Measurements from ENCODE around the gene TAOK1.
"Not testable (repeated sequence)": the region's sequence is repeated elsewhere in the genome, so short reads cannot be mapped to it uniquely, and the experiment has no call there.

Gene TAOK1

DNA sequence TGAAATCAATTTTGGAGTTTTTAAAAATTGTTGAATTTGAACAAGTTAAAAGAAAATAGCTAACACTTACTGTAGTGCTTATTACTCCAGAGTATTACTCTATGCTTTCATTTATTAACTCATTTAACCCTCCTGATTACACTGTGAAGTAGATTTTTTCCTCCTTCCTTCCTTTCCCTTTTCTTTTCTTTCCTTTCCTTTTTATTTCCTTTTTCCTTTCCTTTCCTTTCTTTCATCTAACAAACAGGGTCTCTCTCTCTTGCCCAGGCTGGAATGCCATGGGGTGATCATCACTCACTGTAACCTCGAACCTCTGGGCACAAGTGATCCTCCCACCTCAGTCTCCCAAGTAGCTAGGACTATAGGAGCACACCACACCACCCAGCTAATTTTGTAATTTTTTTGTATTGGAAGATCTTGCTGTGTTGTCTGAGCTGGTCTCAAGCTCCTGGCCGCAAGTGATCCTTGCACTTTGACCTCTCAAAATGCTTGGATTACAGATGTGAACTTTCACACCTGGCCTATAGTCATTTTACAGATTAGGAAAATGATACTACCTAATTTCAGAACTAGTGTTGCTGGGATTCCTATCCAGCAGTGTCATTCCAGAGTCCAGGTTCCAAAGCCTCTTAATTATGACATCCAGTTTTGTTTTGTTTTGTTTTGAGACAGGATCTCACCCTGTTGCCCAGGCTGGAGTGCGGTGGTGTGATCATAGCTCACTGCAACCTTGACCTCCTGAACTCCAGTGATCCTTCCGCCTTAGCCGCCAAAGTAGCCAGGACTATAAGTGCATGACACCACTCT, 59.9 kb downstream of the TAOK1 start:
- no peak for DNase-seq

DNA sequence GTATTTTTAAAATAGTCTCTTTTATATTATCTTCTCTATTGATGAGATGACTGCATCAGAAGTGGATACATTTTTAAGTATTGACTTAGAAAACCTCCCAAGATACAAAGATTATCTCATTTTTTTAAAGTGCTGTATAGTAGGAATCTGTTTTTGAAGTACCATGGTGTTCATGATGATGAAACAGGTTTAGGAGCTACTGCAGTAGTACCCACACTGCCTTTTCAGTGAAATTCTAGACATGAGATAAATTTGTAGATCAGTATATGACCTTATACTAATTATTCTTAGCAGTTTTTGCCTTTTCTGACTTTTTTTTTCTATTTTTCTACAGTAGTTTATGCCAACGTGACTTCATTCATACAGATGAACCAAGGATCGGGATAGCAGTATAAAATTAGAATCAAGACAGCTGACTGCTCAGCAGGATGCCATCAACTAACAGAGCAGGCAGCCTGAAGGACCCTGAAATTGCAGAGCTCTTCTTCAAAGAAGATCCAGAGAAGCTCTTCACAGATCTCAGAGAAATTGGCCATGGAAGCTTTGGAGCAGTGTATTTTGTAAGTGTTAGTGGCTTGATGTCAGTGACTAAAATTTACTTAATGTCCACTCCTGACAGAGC, 61.1 kb downstream of the TAOK1 start:
- no peak for DNase-seq

DNA sequence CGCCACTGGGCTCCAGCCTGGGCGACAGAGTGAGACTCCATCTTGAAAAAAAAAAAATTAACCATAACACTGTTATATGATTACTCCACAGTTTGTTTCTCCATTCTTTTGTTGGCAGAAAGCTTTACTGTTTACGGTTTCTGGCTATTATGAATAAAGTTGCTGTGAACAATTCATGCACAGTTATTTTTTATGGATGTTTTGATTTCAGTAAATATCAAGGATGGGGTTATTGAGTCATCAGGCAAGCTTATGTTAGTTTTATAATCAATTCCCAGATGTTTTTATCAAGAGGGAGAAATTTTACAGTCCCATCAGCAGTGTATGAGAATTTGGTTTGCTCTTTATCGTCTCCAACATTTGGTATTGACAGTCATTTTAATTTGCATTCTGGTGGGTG, 67.9 kb downstream of the TAOK1 start:
- DNase-seq, result no peak

DNA sequence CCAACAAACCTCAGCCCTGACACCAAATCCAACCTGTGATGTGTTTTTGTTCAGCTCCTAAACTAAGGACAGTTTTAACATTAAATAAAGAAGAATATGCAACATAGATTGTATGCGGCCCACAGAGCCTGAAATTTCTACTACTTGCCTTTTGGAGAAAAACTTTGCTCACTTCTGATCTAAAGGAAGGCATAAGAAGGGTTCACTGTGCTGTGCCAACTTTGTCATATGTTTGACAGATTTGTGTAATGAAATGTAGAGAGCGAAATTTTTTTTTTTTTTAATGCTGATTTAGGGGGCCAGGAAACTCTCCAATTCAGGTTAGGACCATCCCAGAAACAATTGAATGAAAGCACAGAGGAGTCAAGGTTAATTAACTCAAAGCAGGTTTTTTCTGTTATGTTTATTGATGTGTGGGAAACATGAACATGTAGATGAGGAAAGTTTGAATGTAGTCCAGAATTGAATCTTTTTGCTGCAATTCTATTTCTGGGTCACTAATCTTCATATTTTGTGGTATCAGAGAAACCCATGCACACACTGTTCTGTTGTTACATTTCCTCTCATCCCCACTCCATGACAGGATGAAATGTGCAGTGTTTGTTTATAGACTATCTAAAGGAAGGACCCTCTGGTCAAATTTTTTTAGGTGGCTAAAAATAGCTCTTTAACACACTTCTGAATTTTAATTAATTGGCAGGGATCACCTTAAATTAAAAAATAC, 71.5 kb downstream of the TAOK1 start:
- no peak for DNase-seq

DNA sequence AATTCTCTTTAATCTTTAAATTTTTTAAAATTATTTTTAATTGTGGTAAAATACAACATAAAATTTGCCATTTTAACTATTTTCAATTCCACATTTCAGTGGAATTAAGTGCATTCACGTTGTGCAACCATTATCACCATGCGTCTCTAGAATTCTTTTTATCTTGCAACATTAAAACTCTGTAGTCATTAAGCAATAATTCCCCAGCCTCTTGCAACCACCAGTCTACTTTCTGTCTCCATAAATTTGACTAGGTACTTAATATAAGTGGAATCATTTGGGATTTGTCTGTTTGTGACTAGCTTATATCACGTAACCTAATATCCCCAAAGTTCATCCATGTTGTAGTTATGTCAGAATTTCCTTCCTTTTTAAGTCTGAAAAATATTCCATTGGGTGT, 79.1 kb downstream of the TAOK1 start:
- DNase-seq, result no peak

DNA sequence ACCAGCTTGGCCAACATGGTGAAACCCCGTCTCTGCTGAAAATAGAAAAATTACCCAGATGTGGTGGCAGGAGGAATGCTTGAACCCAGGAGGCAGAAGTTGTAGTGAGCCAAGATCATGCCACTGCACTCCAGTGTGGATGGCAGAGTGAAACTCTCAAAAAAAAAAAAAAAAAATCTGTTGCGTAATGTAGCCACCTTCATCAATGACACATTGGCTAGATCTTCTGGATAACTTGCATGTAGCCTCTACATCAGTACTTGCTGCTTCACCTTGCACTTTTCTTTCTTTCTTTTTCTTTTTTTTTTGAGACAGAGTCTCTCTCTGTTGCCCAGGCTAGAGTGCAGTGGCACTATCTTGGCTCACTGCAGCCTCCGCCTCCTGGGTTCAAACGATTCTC, 83.3 kb downstream of the TAOK1 start:
- not testable (repeated sequence) for DNase-seq

DNA sequence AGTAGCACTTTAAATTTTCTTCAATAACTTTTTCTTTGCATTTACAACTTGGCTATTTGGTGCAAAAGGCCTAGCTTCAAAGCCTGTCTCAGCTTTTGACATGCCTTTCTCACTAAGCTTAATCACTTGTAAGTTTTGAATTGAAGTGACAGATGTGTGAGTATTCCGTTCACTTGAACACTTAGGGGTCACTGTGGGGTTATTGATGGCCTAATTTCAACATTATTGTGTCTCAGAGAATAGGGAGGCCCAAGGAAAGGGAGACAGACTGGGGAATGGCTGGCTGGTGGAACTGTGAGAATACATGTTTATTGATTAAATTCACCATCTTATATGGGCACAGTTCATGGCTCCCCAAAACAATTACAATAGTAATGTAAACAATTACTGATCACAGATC, 84.1 kb downstream of the TAOK1 start:
- DNase-seq, result no peak

DNA sequence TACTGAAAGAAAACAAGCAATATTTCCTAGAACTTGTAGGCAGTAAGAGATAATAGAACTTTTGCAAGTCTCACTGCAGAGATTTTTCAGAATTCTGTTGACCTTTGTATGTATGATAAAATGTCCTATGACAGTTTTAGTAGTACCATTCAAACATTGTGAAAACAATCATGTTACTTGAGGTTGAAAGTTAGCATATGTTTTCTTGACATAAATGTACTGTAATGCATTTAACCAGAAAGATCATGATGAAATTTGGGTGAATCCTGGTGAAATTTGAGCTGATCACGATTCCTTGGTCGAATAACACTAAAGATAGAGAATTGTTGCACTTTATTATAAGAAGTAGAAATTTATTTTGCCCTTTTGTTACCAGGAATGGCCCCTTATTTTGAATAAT, 85.7 kb downstream of the TAOK1 start:
- DNase-seq, result no peak

DNA sequence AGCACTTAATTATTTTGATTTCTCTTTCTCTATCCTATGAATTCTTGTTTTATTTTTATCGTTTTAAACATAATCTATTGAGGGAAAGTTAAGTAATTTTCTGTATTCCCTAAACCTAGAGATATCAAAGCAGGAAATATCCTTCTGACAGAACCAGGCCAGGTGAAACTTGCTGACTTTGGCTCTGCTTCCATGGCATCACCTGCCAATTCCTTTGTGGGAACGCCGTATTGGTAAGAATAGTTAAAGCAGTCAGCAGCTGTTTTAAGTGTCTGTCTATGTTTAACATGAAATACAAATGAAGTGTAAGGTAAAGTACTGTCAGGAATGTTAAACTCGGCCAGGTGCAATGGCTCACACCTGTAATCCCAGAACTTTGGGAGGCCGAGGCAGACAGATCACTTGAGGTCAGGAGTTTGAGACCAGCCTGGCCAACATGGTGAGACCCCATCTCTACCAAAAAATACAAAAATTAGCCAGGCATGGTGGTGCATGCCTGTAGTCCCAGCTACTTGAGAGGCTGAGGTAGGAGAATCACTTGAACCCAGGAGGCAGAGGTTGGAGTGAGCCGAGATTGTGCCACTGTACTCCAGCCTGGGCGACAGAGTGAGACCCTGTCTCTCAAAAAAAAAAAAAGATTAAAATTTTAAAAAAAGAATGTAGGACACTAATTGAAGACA, 90.2 kb downstream of the TAOK1 start:
- not testable (repeated sequence) for DNase-seq

DNA sequence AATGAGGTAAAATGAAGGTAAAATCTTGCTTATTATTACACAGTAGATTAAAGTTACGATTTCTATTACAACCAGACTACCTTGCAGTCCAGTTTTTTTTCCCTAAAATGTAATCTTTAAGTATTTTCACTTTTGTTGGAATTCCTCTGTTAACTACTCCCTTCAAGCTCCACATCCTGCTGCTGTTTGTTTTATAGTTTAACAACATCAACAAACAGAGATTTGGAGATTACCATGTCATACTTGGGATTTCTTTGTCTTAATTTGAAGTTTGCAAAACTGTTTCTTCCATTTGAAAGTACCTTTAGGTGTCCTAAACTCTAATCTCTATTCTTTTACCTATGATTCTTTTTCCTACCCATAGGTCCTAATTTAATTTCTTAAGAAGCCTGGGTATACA, 93.3 kb downstream of the TAOK1 start:
- DNase-seq, result no peak

DNA sequence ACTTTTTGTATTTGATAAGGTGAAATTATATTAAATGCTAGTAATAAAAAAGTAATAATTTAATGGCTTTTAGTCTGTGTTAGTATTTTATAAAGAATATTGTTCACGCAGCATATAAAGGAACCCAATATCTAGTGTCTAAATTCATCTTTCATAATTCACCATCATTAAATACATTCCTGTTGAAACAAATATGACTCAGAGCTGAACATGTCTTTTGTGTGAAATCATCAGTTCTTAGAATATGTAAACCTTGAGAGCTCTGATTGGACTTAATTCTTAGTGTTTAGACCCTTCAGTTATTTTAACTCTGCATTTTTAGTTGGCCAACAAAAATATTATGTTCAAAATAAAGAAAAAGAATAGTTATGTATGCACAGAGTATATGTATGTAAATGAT, 104.8 kb downstream of the TAOK1 start:
- DNase-seq, result peak; percentile 49

DNA sequence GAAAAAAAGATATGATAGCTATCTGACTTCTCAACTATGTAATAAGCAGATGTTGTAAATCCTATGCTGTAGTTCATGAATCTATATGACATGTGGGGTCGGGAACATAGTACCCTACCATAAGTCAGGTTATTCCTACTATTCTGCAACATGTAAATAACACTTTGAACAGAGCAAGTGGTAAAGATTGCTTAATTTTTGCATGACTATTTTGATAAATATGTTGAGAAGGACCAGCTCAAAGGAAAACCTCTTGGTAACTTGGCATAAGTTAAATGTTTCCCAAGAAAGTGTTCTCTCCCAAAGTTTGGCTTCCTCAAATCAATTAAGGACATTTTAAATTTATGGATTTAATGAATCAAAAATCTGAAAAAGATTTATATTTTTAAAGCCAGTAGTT, 114.5 kb downstream of the TAOK1 start:
- DNase-seq, result peak; percentile 5

DNA sequence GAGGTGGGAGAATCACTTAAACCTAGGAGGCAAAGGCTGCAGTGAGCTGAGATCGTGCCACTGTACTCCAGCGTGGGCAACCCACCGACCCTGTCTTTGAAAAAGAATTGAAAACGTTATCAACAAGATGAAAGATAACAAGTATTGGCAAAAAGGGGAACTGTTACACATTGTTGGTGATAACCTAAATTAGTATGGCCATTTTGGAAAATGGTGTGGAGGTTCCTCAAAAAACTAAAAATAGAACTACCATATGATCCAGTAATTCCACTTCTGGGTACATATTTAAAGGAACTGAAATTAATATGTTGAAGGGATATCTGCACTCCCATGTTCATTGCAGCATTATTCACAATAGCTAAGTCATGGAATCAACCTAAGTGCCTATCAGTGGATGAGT, 115.7 kb downstream of the TAOK1 start:
- DNase-seq, result no peak

DNA sequence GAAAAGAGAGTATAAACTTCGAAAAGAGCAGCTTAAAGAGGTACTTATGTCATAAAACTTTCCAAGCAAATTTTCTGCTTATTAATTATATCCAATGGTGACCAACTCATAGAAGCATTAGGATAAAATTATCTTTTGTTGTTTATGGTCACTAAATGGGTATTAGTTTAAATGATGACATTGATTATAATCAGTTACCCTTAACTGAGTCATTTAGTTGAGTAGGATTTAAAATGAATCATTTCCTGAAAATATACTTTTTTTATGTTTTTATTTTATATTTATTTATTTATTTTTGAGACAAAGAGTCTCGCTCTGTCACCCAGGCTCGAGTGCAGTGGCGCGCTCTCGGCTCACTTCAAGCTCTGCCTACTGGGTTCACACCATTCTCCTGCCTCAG, 120.8 kb downstream of the TAOK1 start:
- DNase-seq, result no peak

DNA sequence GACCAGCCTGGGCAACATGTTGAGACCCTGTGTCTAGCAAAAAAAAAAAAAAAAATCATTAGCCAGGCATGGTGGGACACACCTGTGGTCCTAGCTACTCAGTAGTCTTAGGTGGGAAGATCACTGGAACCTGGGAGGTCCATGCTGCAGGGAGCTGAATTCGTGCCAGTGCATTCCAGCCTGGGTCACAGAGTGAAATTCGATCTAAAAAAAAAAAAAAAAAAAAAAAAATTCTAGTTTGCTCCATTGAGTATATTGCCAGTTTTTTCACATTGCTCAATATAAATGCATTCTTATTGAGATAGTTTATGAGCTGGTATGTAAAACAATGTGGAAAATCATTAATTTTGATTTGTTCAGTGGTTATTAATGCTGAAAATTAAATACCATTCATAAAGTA, 124.6 kb downstream of the TAOK1 start:
- peak; percentile 49 for DNase-seq

DNA sequence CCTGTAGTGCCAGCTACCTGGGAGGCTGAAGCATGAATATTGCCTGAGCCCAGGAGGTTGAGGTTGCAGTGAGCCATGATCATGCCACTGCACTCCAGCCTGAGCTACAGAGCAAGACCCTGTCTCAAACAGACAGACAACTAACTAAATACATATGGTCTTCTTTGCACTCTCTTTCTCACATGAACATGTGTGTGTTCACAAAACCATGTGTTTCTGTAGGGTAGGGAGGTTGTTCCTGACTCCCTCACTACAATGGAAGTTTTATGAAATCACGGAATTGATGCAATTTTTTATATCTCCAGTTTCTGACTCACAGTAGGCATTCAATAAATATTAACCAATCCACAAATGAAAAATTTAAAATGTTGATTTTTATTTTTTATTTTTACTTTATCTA, 128.2 kb downstream of the TAOK1 start:
- no peak for DNase-seq

DNA sequence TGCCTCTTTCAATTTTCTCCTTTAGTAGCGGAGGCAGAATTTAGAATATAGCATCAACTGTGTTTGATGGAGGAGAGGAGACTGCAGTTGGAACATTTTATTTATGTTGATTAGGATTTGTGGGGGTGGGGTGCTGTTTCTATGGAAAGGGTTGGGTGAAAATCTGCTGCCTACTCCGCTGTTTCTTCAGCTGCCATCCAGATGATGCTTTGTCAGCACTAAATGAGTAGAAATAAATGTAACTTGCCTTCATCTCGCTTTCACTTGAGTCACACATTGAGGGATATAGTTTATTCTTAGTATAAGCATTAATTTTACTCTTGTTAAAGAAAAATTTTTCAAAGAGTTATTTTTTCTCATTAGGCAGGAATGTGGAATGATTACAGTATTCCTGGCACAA, 134.5 kb downstream of the TAOK1 start:
- DNase-seq, result peak; percentile 8

DNA sequence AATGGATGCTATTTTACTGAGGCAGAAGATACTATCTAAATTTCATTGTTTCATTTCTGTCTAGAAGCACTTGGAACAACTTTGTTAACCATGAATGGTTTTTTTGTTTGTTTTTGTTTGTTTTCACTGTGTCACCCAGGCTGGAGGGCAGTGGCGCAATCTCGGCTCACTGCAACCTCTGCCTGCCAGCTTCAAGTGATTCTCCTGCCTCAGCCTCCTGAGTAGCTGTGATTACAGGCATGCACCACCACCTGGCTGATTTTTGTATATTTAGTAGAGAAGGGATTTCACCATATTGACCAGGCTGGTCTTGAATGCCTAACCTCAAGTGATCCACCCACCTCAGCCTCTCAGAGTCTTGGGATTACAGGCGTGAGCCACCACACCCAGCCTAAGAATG, 136.2 kb downstream of the TAOK1 start:
- DNase-seq, result no peak

DNA sequence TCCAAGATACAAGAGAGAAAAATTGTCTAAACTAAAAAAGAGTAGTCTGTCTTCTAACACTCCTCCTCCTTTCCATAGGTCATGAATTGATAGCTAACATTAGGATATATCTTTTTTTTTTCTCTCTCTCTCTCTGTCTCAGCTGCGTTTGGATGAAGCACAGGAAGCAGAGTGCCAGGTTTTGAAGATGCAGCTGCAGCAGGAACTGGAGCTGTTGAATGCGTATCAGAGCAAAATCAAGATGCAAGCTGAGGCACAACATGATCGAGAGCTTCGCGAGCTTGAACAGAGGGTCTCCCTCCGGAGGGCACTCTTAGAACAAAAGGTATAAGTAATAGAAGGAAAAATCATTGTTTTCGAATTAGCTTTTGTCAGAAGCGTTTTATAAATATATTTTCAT, 143.8 kb downstream of the TAOK1 start:
- no peak for DNase-seq

DNA sequence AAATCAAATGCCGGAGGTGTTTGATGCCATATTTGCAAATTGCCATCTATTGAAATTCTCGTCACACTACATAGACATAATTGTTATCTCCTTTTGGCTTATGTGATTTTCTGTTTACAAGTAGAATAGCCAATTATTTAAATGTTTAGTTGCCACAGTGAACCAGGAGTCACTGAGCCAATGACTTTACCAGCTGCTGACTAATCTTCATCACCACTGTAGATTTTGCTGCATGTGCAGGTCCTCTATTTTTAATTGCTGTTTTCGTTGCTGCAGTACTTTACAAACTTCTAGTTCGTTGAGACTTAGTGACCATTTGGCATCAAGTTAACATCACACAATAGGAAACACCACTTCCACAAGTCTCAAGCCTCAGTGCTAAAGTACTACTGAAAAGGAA, 153.9 kb downstream of the TAOK1 start:
- DNase-seq, result no peak

DNA sequence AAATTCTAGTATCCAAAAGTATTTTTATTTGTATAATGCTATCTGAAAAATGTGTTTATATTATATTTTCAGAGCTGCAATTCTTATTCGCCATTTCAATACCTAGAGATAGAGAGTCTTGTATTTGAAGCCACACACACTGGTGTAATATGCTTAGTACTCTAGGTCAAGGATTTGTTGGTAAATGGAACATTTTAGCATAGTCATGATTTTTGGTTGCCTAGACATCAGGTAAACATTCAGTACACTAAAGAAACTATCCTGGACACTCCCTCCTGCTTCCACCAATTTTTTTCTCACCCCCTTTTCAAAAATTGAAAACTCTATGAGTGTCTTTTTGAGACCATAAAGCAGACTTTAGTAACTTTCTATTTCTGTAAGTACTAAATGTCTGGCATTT, 155.9 kb downstream of the TAOK1 start:
- no peak for DNase-seq

DNA sequence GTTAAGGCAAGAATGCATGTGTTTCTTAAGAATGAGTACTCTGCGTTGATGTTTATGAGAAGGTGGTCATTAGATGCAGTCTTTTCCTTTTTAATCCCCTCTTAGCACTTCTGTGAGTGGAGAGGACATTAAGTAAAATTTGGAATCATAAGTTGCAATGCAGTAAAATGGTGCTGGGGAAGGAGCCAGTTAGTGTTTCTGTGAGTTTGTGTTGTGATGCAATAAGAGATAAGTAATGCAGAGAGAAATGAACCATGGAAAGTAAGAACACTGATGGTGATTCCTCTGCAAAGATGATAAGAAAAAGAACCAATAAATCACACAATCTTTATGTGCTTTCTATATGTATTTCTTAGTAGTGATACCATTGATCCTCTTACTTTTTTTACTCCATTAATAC, 156.7 kb downstream of the TAOK1 start:
- no peak for DNase-seq

DNA sequence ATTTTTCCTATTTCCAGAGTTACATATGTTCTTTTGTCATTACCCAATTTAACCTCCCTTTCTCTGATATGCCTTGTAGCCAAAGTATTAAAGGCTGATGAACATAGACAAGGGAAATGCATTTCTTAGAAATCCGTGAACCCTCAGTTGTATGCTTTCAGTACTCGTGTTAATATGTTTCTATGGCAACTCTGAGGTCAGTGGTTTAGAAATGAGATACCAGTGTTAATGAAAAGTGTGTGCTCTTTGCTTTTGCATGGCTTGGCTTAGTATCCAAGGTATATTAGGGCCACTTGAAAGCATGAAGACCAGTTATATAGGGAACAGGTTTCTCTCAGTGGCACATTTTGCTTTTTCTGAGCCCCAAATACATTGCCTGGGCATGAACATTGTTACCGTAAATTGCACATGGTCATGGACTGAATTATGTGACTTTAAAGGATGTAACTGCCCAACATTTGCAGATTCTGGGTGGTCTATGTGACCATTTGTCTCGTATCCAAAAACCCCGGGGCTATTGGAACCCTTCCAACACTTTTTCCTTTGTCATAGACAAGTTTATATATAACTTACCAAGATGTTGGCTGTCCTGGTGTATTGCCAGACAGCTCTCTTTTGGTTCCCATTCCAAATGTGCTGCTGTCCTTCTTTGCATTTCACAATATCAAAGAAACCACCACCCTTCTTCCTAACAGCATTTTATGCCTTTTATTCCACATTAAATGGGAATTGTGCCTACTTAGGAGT, 159.2 kb downstream of the TAOK1 start:
- peak; percentile 29 for DNase-seq
